GM19395 (cell line): Measurements from ENCODE around the gene RYR1.
"Not testable (repeated sequence)": the region's sequence is repeated elsewhere in the genome, so short reads cannot be mapped to it uniquely, and the experiment has no call there.

ENCODE experiments used
- ATAC-seq: cut with Tn5 transposase; IDR thresholded peaks from one replicate; pipeline ENCODE4 v1.9.1; 2021; ENCODE audit warnings: mild to moderate bottlenecking, moderate library complexity; ENCODE audit not compliant: unreplicated experiment

The RYR1 gene

DNA sequence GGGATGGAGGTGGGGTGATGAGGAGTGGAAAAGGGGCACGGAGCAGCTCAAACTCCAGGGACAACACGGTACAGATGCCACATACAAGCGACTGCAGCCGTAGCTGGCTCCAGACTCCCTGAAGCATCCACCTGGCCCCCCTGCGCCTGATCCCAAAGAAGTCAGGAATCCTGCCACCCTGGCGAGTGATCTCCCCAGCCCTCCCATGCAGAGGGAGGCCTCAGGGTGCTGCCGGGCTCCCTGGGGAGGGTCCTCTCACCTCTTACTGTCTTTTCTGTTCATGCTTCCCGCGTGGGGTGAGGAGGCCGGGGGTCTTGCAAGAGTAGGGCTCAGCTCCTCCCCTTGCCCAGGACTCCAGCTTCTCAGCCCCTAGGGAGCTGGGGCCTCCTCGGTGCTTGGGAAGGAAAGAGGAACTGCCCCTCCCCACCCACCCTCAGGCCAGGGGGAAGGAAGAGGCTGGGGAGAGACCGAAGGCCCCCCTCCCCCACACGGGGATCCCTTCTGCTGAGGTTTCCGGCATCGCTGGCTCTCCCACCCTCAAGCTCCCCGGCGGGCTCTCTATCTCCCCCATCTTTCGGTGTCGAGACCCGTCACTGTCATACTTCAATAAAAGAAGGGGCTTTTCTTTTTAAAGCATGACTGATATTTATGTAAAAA lies 7.6 kb upstream of the RYR1 start, which contains the start of gene RASGRP4:
Gene RASGRP4, minus strand, starts transcription at position 410 of the 657 bp plus-strand sequence. Its CDS starts 128 bp downstream, at position 282.
- ATAC-seq: no peak

DNA sequence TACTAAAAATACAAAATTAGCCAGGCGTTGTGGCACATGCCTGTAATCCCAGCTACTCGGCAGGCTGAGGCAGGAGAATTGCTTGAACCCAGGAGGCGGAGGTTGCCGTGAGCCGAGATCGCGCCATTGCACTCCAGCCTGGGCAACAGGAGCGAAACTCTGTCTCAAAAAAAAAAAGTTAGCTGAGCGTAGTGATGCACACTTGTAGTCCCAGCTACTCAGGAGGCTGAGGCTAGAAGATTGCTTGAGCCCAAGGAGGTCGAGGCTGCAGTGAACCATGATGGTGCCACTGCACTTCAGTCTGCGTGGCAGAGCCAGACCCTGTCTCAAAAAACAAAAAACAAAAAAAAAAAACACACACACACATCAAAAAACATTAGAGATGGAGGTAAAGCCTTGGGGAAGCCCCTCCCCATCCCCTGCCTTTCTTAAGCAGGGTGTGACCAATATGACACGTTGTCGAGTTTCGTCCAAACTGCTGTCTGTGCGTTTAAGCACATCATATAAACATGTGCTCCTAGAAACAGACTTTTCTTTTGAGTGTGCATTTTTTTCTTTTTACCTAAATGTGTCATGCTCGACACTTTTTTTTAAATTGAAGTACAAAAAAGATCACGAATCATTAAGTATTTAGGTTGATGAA lies 6.3 kb upstream of the RYR1 start:
- ATAC-seq: not testable (repeated sequence)

DNA sequence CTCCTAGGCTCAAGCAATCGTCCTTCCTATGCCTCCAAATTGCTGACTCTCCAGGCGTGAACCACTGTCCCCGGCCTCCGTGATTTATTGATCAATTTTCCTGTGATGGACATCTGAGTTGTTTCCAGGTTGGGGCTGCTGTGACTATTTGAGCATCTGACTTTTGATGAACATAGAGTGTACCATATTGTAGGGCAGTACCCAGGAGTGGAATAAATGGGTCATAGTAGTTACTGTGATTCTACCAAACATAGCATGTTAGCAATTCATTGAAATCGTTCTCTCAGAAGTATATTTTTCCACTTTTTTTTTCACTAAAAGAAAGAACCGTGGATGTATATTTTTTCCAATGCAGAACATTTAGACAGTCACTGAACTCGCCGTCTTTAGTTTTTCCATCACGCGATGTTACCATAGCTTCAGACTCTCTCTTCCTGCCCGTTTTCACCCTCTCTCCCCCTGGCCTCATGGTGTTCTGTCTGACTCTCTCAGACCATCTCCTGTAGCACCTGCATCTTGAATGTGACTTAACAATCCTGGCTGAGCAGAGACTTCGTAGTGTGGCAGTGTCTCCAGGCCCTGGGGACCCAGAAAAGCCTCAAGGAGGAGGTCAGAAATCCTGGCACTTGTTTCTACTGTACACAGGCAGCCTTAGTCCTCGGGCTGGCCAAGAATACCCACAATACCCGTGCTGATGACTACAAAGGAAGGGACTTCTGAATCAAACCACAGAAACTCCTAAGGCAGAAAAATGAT lies 4.3 kb upstream of the RYR1 start:
- no peak for ATAC-seq

DNA sequence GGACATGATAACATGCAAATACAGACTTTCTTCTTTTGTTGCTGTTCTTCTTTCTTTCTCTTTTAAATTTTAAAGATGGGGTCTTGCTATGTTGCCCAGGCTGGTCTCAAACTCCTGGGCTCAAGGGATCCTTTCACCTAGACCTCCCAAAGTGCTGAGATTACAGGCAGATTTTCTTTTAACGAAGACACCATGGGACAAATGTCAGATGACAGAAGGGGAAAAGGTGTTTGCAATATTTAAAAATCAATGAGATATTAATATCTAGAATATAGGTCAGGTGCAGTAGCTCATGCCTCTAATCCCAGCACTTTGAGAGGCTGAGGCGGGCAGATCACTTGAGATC lies 3.7 kb upstream of the RYR1 start:
- ATAC-seq: no peak

GRCh38 chr19:38430931-38431330 lies 2.6 kb upstream of the RYR1 start:
- ATAC-seq: no peak

GRCh38 chr19:38434549-38435051 lies 1.1 kb downstream of the RYR1 start:
- ATAC-seq: no peak

- no peak for ATAC-seq
Measured at GRCh38 chr19:38437295-38437694, 3.8 kb downstream of the RYR1 start.

- ATAC-seq: no peak
Measured at GRCh38 chr19:38437917-38438316, 4.4 kb downstream of the RYR1 start.

DNA sequence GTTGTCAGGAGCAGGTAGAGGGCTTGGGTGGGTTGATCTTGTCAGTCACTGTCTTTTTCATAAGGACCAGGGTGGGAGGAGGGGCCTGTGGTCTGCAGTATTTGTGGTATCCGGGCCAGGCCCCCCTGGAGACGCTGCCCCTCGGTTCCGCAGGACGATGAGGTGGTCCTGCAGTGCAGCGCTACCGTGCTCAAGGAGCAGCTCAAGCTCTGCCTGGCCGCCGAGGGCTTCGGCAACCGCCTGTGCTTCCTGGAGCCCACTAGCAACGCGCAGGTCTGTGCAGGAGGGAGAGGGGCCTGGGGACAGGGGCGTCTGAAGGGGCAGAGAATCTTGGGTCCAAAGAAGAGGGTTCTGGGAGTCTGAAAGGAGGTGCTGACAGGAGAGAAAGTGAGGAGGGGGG lies 7.1 kb downstream of the RYR1 start:
- ATAC-seq: no peak

- ATAC-seq: no peak
Measured at GRCh38 chr19:38441657-38442348, 8.3 kb downstream of the RYR1 start.

- no peak for ATAC-seq
Measured at GRCh38 chr19:38442736-38443135, 9.2 kb downstream of the RYR1 start.

- no peak for ATAC-seq
Measured at GRCh38 chr19:38443458-38443999, 10.0 kb downstream of the RYR1 start.

- ATAC-seq: no peak
Measured at GRCh38 chr19:38444026-38444425, 10.5 kb downstream of the RYR1 start.

GRCh38 chr19:38445362-38445761 lies 11.9 kb downstream of the RYR1 start:
- ATAC-seq: no peak

DNA sequence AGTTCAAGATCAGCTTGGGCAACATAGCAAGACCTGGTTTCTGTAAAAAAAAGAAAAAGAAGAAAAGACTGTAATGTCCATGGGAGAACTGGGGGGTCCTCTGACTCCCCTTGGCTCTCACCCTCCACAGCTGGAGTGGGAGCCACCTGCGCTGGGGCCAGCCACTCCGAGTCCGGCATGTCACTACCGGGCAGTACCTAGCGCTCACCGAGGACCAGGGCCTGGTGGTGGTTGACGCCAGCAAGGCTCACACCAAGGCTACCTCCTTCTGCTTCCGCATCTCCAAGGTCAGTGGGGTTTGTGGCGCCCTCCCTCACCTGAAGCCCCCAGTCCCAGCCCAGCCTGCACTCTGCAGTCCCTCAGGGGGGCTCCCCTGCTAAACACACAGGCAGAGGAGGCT lies 14.7 kb downstream of the RYR1 start:
- no peak for ATAC-seq

GRCh38 chr19:38449518-38449917 lies 16.0 kb downstream of the RYR1 start:
- no peak for ATAC-seq

GRCh38 chr19:38451036-38451435 lies 17.5 kb downstream of the RYR1 start:
- no peak for ATAC-seq

- no peak for ATAC-seq
Measured at GRCh38 chr19:38451629-38452028, 18.1 kb downstream of the RYR1 start.

GRCh38 chr19:38452430-38453366 lies 19.2 kb downstream of the RYR1 start:
- no peak for ATAC-seq

DNA sequence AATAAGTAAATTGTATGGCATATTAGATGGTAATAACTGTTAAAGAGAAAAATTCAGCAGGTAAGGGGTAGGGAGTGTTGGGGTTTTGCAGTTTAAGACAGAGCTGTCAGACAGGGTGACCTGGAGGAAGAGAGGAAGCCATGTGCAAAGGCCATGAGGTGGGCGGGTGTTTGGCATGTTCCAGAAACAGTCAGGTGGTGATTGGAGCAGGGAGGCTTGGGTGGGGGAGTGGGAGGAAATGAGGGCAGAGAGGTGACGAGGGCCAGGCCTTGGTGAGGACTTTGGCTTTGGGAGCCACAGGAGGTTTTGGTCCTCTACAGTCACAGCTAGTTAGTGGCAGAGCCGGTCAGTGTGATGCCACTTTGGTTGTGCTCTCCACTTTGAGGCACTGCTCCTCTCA lies 20.1 kb downstream of the RYR1 start:
- ATAC-seq: no peak
